Upper lobe of left lung (tissue), 4 donors: ENCODE results near the gene ACE2.

Experiments
- CTCF ChIP-seq, 6 experiments: fragments of 450-650 bp in 4 of 6; fragments of 200-600 bp in 2 of 6; sonication (generic) in 2 of 6; IDR thresholded peaks; one replicate each; pipeline ENCODE4 v1.5.1; 2016 to 2019; ENCODE audit warnings: antibody characterized with exemption in 6 of 6
- EP300 ChIP-seq, 4 donors: sonication (generic); formaldehyde crosslinking; IDR thresholded peaks; one replicate each; pipeline ENCODE4 v1.5.1; 2017; ENCODE audit warnings: antibody characterized with exemption in 4 of 4, control low read depth in 2 of 4
- POLR2A ChIP-seq, 4 donors: fragments of 450-650 bp; IDR thresholded peaks; one replicate each; pipeline ENCODE4 v1.5.1; 2016 to 2017; ENCODE audit warnings: antibody characterized with exemption in 4 of 4, mild to moderate bottlenecking in 2 of 4
- POLR2AphosphoS5 ChIP-seq, 2 donors: sonication (generic); formaldehyde crosslinking; IDR thresholded peaks; one replicate each; pipeline ENCODE4 v1.5.1; 2017; ENCODE audit warnings: antibody characterized with exemption in 2 of 2

- TF ChIP-seq POLR2AphosphoS5 (IDR thresholded peaks at IDR 0.05) (no peak), CTCF (IDR thresholded peaks at IDR 0.05) (no peak), EP300 (IDR thresholded peaks at IDR 0.05) (no peak), POLR2A (IDR thresholded peaks at IDR 0.05) (no peak)
These were observed 16.4 kb upstream of the ACE2 start for GRCh38 chrX:15617111-15617510.
